ENCODE results near the gene CD19. TPM values are rescaled to one million over a fixed set of nuclear protein-coding genes. Genes with fewer than 3 reads are reported as not detected.

Gene CD19
- total RNA-seq, 2 experiments from 2014 or later = 1.1 to 1.3 TPM

DNA sequence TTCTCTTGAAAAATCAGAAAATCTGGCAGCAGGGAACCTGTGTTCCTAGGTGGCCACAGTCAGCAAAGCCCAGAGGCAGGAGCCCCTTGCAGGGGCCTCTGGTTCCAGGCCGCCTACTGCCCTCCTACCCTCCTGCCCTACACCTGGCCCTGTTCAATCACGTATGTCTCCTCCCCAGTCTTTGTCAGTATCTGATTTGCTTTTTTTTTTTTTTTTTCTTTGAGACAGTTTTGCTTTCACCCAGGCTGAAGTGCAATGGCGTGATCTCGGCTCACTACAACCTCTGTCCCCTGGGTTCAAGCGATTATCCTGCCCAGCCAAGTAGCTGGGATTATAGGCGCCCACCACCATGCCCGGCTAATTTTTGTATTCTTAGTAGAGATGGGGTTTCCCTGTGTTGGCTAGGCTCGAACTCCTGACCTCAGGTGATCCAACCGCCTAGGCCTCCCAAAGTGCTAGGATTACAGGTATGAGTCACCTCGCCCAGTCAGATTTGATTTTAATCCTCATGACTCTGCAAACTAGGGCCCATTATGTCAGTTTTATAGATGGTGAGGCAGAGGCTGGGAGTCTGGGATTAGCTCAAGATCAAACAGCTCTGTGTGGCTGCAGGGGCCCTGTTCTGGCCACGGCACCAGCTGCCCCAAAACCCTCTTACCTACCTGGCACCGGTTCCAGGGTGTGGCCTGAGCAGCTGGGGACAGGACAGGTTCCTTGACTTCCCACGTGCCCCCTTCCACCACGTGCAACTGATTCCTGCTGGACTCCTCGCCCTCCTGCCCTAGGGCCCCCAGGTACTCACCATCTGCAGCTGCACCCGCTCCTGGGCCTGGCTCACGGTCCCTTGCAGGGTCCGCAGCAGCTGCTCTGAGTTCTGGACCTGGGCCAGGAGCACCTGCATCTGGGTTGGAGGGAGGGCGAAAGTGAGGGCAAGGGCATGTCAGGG, 21.4 kb upstream of the CD19 start:
- POLR2A ChIA-PET = no interaction called here
- peak; percentile 21 for DNase-seq
- Mint-ChIP-seq H3K4me1 (ENCODE audit: low read depth) (no peaks in the 10 kb centered on the region), H3K27me3 (no peaks in the 10 kb centered on the region), H3K27ac (no peak overlapping the region), H3K36me3 (ENCODE audit: low read depth) (peaks cover 13% of the 10 kb centered on the region), H3K4me3 (no peak overlapping the region), H3K9me3 (no peaks in the 10 kb centered on the region)
- TF ChIP-seq, protein P1, sequence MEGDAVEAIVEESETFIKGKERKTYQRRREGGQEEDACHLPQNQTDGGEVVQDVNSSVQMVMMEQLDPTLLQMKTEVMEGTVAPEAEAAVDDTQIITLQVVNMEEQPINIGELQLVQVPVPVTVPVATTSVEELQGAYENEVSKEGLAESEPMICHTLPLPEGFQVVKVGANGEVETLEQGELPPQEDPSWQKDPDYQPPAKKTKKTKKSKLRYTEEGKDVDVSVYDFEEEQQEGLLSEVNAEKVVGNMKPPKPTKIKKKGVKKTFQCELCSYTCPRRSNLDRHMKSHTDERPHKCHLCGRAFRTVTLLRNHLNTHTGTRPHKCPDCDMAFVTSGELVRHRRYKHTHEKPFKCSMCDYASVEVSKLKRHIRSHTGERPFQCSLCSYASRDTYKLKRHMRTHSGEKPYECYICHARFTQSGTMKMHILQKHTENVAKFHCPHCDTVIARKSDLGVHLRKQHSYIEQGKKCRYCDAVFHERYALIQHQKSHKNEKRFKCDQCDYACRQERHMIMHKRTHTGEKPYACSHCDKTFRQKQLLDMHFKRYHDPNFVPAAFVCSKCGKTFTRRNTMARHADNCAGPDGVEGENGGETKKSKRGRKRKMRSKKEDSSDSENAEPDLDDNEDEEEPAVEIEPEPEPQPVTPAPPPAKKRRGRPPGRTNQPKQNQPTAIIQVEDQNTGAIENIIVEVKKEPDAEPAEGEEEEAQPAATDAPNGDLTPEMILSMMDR (IDR thresholded peaks at IDR 0.05) = no peak
- peak; percentile 20 for ATAC-seq
- intact Hi-C loops (cut with micrococcal nuclease) = no loop called here
- CTCF ChIA-PET = interaction anchor here (1.0 kb wide), 1 partner anchor 35 kb away, joined by 4 read pairs; no protein-coding TSS in a partner anchor

DNA sequence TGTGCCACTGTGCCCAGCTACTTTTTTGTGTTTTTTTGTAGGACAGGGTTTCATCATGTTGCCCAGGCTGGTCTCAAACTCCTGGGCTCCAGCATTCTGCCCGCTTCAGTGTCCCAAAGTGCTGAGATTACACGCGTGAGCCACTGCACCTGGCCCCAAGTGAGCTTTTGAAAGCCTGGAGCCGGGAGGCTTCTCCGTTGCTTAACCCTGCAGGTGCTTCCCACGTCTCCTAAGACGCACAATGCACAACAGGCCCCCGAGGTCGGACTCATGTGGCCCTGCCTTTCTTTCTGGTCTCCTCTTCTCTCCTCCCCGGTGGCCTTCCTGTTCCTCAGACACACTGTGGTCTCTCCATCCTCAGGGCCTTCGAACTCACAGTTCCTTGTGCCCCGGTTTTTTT, 19.2 kb upstream of the CD19 start:
- Mint-ChIP-seq H3K9me3 (no peaks in the 10 kb centered on the region), H3K4me1 (ENCODE audit: low read depth) (no peaks in the 10 kb centered on the region), H3K27ac (no peak overlapping the region), H3K27me3 (no peaks in the 10 kb centered on the region), H3K36me3 (ENCODE audit: low read depth) (peaks cover 18% of the 10 kb centered on the region), H3K4me3 (no peak overlapping the region)
- TF ChIP-seq, protein P1 (IDR thresholded peaks at IDR 0.05) = no peak
- intact Hi-C loops (cut with micrococcal nuclease) = no loop called here
- ChIA-PET CTCF (no interaction called here), POLR2A (no interaction called here)
- DNase-seq (no peak), ATAC-seq (no peak)

DNA sequence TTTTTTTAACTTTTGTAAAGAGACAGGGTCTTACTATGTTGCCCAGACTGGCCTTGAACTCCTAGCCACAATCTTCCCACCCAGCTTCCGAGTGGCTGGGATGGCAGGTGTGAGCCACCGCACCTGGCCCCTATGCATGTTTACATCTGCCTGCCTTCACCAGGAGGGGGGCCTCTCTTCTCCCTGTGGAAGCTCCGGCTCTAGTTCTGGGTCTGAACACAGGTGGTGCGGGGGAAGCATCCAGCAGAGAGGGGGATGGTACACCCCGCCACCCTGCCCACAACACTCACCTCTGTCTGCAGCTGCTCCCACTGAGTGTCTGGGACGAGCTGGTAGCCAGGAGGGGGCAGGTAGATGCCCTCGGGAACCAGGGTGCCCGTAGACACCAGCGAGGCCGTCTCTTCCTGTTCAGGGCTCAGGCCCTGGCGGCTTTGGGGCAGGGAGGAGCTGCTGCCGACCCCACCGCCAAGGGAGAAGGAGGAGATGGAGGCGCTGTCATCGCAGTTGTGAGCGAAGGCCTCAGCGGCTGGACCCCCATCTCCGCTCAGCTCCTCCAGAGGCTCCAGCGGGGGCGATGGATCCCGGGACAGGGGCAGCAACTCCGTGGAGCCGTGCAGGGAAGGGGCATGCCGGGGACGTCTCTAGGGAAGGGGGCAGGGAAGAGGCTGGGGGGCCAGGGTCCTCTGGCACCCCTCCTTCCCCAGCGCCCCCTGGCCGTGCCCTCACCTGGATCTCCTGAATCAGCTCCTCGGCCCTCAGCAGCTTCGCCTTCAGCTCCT, 17.6 kb upstream of the CD19 start:
- no peak overlapping the region for H3K27ac Mint-ChIP-seq
- POLR2A ChIA-PET = interaction anchor here (0.8 to 1.3 kb wide), 3 partner anchors 9 to 359 kb away, joined by 3 to 6 read pairs (median 3); no protein-coding TSS in a partner anchor
- TF ChIP-seq, protein P1 (IDR thresholded peaks at IDR 0.05) = no peak
- no peaks in the 10 kb centered on the region for H3K9me3 Mint-ChIP-seq
- ATAC-seq (no peak), DNase-seq (no peak)
- H3K4me1 Mint-ChIP-seq (ENCODE audit: low read depth) = no peaks in the 10 kb centered on the region
- no peak overlapping the region for H3K4me3 Mint-ChIP-seq
- CTCF ChIA-PET = no interaction called here
- H3K36me3 Mint-ChIP-seq (ENCODE audit: low read depth) = peaks cover 18% of the 10 kb centered on the region
- intact Hi-C loops (cut with micrococcal nuclease) = no loop called here
- no peaks in the 10 kb centered on the region for H3K27me3 Mint-ChIP-seq

DNA sequence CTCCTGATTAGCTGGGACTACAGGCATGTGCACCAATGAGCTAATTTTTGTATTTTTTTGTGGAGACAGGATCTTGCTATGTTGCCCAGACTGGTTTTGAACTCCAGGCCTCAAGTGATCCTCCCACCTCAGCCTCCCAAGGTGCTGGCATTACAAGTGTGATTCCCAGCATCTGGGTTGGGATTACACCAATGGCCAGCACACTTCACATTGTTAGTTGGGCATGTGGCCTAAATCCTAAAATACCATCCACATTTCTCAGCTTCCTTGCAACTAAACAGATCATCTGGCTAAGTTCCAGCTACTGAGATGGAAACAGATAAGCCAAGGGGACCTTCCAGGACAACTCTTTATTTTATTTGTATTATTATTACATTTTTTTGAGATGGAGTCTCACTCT, 16.6 kb upstream of the CD19 start:
- DNase-seq (no peak), ATAC-seq (no peak)
- peaks cover 18% of the 10 kb centered on the region for H3K36me3 Mint-ChIP-seq (ENCODE audit: low read depth)
- CTCF ChIA-PET = interaction anchor here (1.0 kb wide), 1 partner anchor 30 kb away, joined by 5 read pairs; no protein-coding TSS in a partner anchor
- POLR2A ChIA-PET = interaction anchor here (0.8 to 1.3 kb wide), 2 partner anchors 21 to 360 kb away, joined by 3 read pairs; no protein-coding TSS in a partner anchor
- no peaks in the 10 kb centered on the region for H3K27me3 Mint-ChIP-seq
- TF ChIP-seq, protein P1 (IDR thresholded peaks at IDR 0.05) = no peak
- intact Hi-C loops (cut with micrococcal nuclease) = no loop called here
- H3K27ac Mint-ChIP-seq = no peak overlapping the region
- no peaks in the 10 kb centered on the region for H3K4me1 Mint-ChIP-seq (ENCODE audit: low read depth)
- H3K4me3 Mint-ChIP-seq = no peak overlapping the region
- no peaks in the 10 kb centered on the region for H3K9me3 Mint-ChIP-seq
